ENCODE measurements around the gene ACOT13. TPM values are rescaled to one million over a fixed set of nuclear protein-coding genes. Genes with fewer than 3 reads are reported as not detected.

Gene ACOT13
- total and polyA plus RNA-seq, 2 of the 4 experiments (the other 2 are of a cell fraction): 3.6 to 25.7 TPM

GRCh38 chr6:24648276-24648675 is 18.6 kb upstream of the ACOT13 start:
- Histone ChIP-seq H2BK5ac (ENCODE audit: low read depth, low read length, poor library complexity, severe bottlenecking) (no peak overlapping the region), H3K56ac (ENCODE audit: extremely low read depth, insufficient read depth, low read length) (no peak overlapping the region), H3K9me3 (ENCODE audit: control insufficient read depth, insufficient read depth, low read length) (no peaks in the 10 kb centered on the region), H3K18ac (ENCODE audit: low read depth, low read length) (no peak overlapping the region), H3K79me1 (ENCODE audit: low read depth in 1 of 2, low read length in 2 of 2) (no peaks in the 10 kb centered on the region), H4K5ac (ENCODE audit: low read depth, low read length) (no peak overlapping the region), H3K27me3 (ENCODE audit: control insufficient read depth, insufficient read depth, low read length) (peaks cover 11% of the 10 kb centered on the region), H3K9ac (ENCODE audit: low read depth, low read length) (no peak overlapping the region), H2AFZ (replicated peaks; ENCODE audit: low read length, poor library complexity) (no peak overlapping the region), H3K14ac (replicated peaks; ENCODE audit: low read depth, low read length) (no peak overlapping the region), H3K23ac (ENCODE audit: low read depth, low read length) (no peak overlapping the region), H2BK15ac (ENCODE audit: low read depth, low read length) (no peak overlapping the region), H3K36me3 (ENCODE audit: control insufficient read depth, insufficient read depth, low read length) (peaks cover 6% of the 10 kb centered on the region), H3K4ac (ENCODE audit: low read depth, low read length) (no peak overlapping the region), H2AK9ac (replicated peaks; ENCODE audit: low read depth, low read length, poor library complexity) (no peak overlapping the region), H3K9me1 (ENCODE audit: insufficient read depth, low read length) (no peaks in the 10 kb centered on the region), H3K4me2 (ENCODE audit: low read depth, low read length) (no peak overlapping the region), H2BK20ac (ENCODE audit: low read depth, low read length) (no peak overlapping the region), H3K4me1 (ENCODE audit: control insufficient read depth, insufficient read depth, low read length) (no peaks in the 10 kb centered on the region), H4K91ac (ENCODE audit: insufficient read depth, low read depth, low read length) (no peak overlapping the region), H2BK120ac (ENCODE audit: low read depth, low read length) (no peak overlapping the region), H3K4me3 (ENCODE audit: insufficient read depth, low read depth, low read length) (no peak overlapping the region), H3K27ac (ENCODE audit: insufficient read depth, low read length) (no peak overlapping the region), H4K8ac (ENCODE audit: low read depth in 2 of 2, low read length in 2 of 2) (no peak overlapping the region), H4K20me1 (ENCODE audit: insufficient read depth, low read length) (no peaks in the 10 kb centered on the region), H2AK5ac (ENCODE audit: low read depth, low read length) (no peak overlapping the region)
- in situ Hi-C loops (cut with MboI; ENCODE audit: low sequenced_read_pairs) (no loop called here), dilution Hi-C loops (cut with HindIII; ENCODE audit: low sequenced_read_pairs, unreplicated experiment) (no loop called here), intact Hi-C loops (cut with micrococcal nuclease) (no loop called here)
- no CpG with 5 or more reads among the region's 5 CpGs for WGBS, 2 experiments (ENCODE audit: extremely low coverage in 2 of 2, insufficient read length in 1 of 2)
- ATAC-seq (ENCODE audit: low read depth): no peak
- no TSS peak for BruUV-seq (replicated peaks)
- no peak for DNase-seq
- POLR2A ChIA-PET (ENCODE audit: unreplicated experiment): no interaction called here
- no peak for TF ChIP-seq POLR2A (IDR thresholded peaks at IDR 0.05; ENCODE audit: low read depth, low read length)
- TF ChIP-seq, protein P1, sequence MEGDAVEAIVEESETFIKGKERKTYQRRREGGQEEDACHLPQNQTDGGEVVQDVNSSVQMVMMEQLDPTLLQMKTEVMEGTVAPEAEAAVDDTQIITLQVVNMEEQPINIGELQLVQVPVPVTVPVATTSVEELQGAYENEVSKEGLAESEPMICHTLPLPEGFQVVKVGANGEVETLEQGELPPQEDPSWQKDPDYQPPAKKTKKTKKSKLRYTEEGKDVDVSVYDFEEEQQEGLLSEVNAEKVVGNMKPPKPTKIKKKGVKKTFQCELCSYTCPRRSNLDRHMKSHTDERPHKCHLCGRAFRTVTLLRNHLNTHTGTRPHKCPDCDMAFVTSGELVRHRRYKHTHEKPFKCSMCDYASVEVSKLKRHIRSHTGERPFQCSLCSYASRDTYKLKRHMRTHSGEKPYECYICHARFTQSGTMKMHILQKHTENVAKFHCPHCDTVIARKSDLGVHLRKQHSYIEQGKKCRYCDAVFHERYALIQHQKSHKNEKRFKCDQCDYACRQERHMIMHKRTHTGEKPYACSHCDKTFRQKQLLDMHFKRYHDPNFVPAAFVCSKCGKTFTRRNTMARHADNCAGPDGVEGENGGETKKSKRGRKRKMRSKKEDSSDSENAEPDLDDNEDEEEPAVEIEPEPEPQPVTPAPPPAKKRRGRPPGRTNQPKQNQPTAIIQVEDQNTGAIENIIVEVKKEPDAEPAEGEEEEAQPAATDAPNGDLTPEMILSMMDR (conservative IDR thresholded peaks at IDR 0.05; ENCODE audit: low read depth, low read length): no peak
- no peak for TF ChIP-seq NFE2L2 (IDR thresholded peaks at IDR 0.05; ENCODE audit: low read depth, low read length)
- no peak for TF ChIP-seq FOS (IDR thresholded peaks at IDR 0.05; ENCODE audit: low read depth, low read length)
- TF ChIP-seq, protein P2, sequence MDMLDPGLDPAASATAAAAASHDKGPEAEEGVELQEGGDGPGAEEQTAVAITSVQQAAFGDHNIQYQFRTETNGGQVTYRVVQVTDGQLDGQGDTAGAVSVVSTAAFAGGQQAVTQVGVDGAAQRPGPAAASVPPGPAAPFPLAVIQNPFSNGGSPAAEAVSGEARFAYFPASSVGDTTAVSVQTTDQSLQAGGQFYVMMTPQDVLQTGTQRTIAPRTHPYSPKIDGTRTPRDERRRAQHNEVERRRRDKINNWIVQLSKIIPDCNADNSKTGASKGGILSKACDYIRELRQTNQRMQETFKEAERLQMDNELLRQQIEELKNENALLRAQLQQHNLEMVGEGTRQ (IDR thresholded peaks at IDR 0.05; ENCODE audit: low read depth, low read length): no peak
- no peak for TF ChIP-seq ELK1 (IDR thresholded peaks at IDR 0.05; ENCODE audit: borderline replicate concordance, low read depth, low read length)
- TF ChIP-seq MAFK (IDR thresholded peaks at IDR 0.05; ENCODE audit: low read depth, low read length): no peak
- no peak for TF ChIP-seq MAZ (IDR thresholded peaks at IDR 0.05; ENCODE audit: borderline replicate concordance, low read depth, low read length)
- no peak for TF ChIP-seq CEBPB (IDR thresholded peaks at IDR 0.05; ENCODE audit: low read depth, low read length)
- TF ChIP-seq CHD1 (IDR thresholded peaks at IDR 0.05; ENCODE audit: low read depth, low read length): no peak
- no peak for TF ChIP-seq RAD21 (IDR thresholded peaks at IDR 0.05; ENCODE audit: low read length)
- TF ChIP-seq RCOR1 (IDR thresholded peaks at IDR 0.05; ENCODE audit: insufficient replicate concordance, low read length): no peak
- TF ChIP-seq MXI1 (IDR thresholded peaks at IDR 0.05; ENCODE audit: borderline replicate concordance, low read depth, low read length): no peak
- TF ChIP-seq BHLHE40 (IDR thresholded peaks at IDR 0.05; ENCODE audit: low read depth, low read length): no peak
- no peak for TF ChIP-seq SMC3 (IDR thresholded peaks at IDR 0.05; ENCODE audit: low read depth, low read length)
- no peak for TF ChIP-seq RFX5 (IDR thresholded peaks at IDR 0.05; ENCODE audit: low read depth, low read length)
- CTCF ChIA-PET: no interaction called here
